HEK293 (cell line): Measurements from ENCODE around the gene FGD4.

Experiments
- CTCF ChIA-PET: fragments of 350-600 bp; formaldehyde crosslinking; extraction: SDS; loops from one replicate; lab custom pipeline; 2021; ENCODE audit warnings: antibody characterized with exemption; lab: Yijun Ruan, JAX
- POLR2A ChIA-PET: fragments of 300-600 bp; formaldehyde crosslinking; extraction: SDS; loops from one replicate; lab custom pipeline; 2020; ENCODE audit warnings: antibody characterized with exemption, inconsistent platforms; lab: Yijun Ruan, JAX
- H3K27ac ChIP-seq: fragments of 200-500 bp; sonication (Bioruptor generic); 2 replicates; pipeline ENCODE4 v1.5.1; 2014; ENCODE audit warnings: low read depth, low read length, control low read depth, inconsistent platforms; ENCODE audit errors: extremely low read depth
- H3K36me3 ChIP-seq, 2 experiments: fragments of 200-500 bp in 1 of 2; sonication (Bioruptor generic) in 1 of 2; 1 replicate in 1 of 2; 2 replicates in 1 of 2; pipeline ENCODE4 v1.5.1; 2014 to 2017; ENCODE audit warnings: inconsistent platforms in 2 of 2, low read length in 2 of 2; ENCODE audit not compliant: control insufficient read depth in 2 of 2, insufficient read depth in 1 of 2
- H3K4me1 ChIP-seq: fragments of 200-500 bp; sonication (Bioruptor generic); 2 replicates; pipeline ENCODE4 v1.5.1; 2014; ENCODE audit warnings: mild to moderate bottlenecking, low read length, inconsistent platforms; ENCODE audit not compliant: control insufficient read depth, insufficient read depth
- H3K4me3 ChIP-seq: 2 replicates; pipeline ENCODE4 v1.5.1; 2011; ENCODE audit warnings: low read depth, mild to moderate bottlenecking, control low read depth, low read length, moderate library complexity
- H3K9me3 ChIP-seq: fragments of 200-500 bp; sonication (Bioruptor generic); 2 replicates; pipeline ENCODE4 v1.5.1; 2014; ENCODE audit warnings: low read depth, low read length, inconsistent platforms; ENCODE audit not compliant: control insufficient read depth, insufficient read depth
- EGR2 ChIP-seq: fragments of 450-650 bp; formaldehyde crosslinking; IDR thresholded peaks from 2 replicates; pipeline ENCODE4 v1.5.1; 2016; ENCODE audit warnings: low read depth, missing biosample characterization, missing genetic modification characterization
- FEZF1 ChIP-seq: fragments of 450-650 bp; formaldehyde crosslinking; IDR thresholded peaks from 2 replicates; pipeline ENCODE4 v1.5.1; 2016; ENCODE audit warnings: missing biosample characterization, missing genetic modification characterization
- OVOL3 ChIP-seq: fragments of 450-650 bp; formaldehyde crosslinking; IDR thresholded peaks from 2 replicates; pipeline ENCODE4 v1.5.1; 2016; ENCODE audit warnings: missing biosample characterization, missing genetic modification characterization
- PRDM10 ChIP-seq: fragments of 450-650 bp; formaldehyde crosslinking; IDR thresholded peaks from 2 replicates; pipeline ENCODE4 v1.5.1; 2016; ENCODE audit warnings: missing biosample characterization, missing genetic modification characterization
- ZBTB48 ChIP-seq: fragments of 450-650 bp; formaldehyde crosslinking; IDR thresholded peaks from 2 replicates; pipeline ENCODE4 v1.5.1; 2016; ENCODE audit warnings: missing biosample characterization, missing genetic modification characterization
- ZNF140 ChIP-seq: fragments of 450-650 bp; formaldehyde crosslinking; IDR thresholded peaks from 2 replicates; pipeline ENCODE4 v1.5.1; 2016; ENCODE audit warnings: missing biosample characterization, missing genetic modification characterization
- ZNF184 ChIP-seq: fragments of 450-650 bp; IDR thresholded peaks from 2 replicates; pipeline ENCODE4 v1.5.1; 2018; ENCODE audit warnings: missing biosample characterization, mild to moderate bottlenecking, missing genetic modification characterization
- ZNF2 ChIP-seq: fragments of 450-650 bp; formaldehyde crosslinking; IDR thresholded peaks from 2 replicates; pipeline ENCODE4 v1.5.1; 2016; ENCODE audit warnings: missing biosample characterization, missing genetic modification characterization
- ZNF221 ChIP-seq: fragments of 450-650 bp; formaldehyde crosslinking; IDR thresholded peaks from 2 replicates; pipeline ENCODE4 v1.5.1; 2017; ENCODE audit warnings: missing biosample characterization, missing genetic modification characterization, borderline replicate concordance
- ZNF350 ChIP-seq: fragments of 450-650 bp; formaldehyde crosslinking; IDR thresholded peaks from 2 replicates; pipeline ENCODE4 v1.5.0; 2017; ENCODE audit warnings: missing biosample characterization, mild to moderate bottlenecking, missing genetic modification characterization
- ZNF354C ChIP-seq: fragments of 450-650 bp; formaldehyde crosslinking; IDR thresholded peaks from 2 replicates; pipeline ENCODE4 v1.5.1; 2016; ENCODE audit warnings: missing biosample characterization, missing genetic modification characterization, low read depth, borderline replicate concordance
- ZNF488 ChIP-seq: fragments of 450-650 bp; formaldehyde crosslinking; IDR thresholded peaks from 2 replicates; pipeline ENCODE4 v1.5.1; 2016; ENCODE audit warnings: missing biosample characterization, missing genetic modification characterization
- ZNF514 ChIP-seq: fragments of 450-650 bp; formaldehyde crosslinking; IDR thresholded peaks from 2 replicates; pipeline ENCODE4 v1.5.1; 2016; ENCODE audit warnings: missing biosample characterization, missing genetic modification characterization
- ZNF530 ChIP-seq: fragments of 450-650 bp; formaldehyde crosslinking; IDR thresholded peaks from 2 replicates; pipeline ENCODE4 v1.5.1; 2016; ENCODE audit warnings: low read depth, missing biosample characterization, missing genetic modification characterization
- ZNF571 ChIP-seq: fragments of 450-650 bp; formaldehyde crosslinking; IDR thresholded peaks from 2 replicates; pipeline ENCODE4 v1.5.0; 2017; ENCODE audit warnings: missing biosample characterization, missing genetic modification characterization
- ZNF776 ChIP-seq: fragments of 450-650 bp; formaldehyde crosslinking; IDR thresholded peaks from 2 replicates; pipeline ENCODE4 v1.5.0; 2017; ENCODE audit warnings: missing biosample characterization, missing genetic modification characterization, borderline replicate concordance
- ZSCAN30 ChIP-seq: fragments of 450-650 bp; IDR thresholded peaks from 2 replicates; pipeline ENCODE4 v1.5.1; 2018; ENCODE audit warnings: missing biosample characterization, mild to moderate bottlenecking, missing genetic modification characterization, moderate library complexity
- TF ChIP-seq, protein P1 (sequence below): fragments of 450-650 bp; formaldehyde crosslinking; IDR thresholded peaks from 2 replicates; pipeline ENCODE4 v1.5.1; 2016; ENCODE audit warnings: missing biosample characterization, missing genetic modification characterization
- TF ChIP-seq, protein P2 (sequence below): fragments of 450-650 bp; formaldehyde crosslinking; IDR thresholded peaks from 2 replicates; pipeline ENCODE4 v1.5.1; 2016; ENCODE audit warnings: missing biosample characterization, missing genetic modification characterization
- TF ChIP-seq, protein P3 (sequence below): fragments of 450-650 bp; formaldehyde crosslinking; IDR thresholded peaks from 2 replicates; pipeline ENCODE4 v1.5.0; 2017; ENCODE audit warnings: missing biosample characterization, missing genetic modification characterization, borderline replicate concordance

The FGD4 gene

DNA sequence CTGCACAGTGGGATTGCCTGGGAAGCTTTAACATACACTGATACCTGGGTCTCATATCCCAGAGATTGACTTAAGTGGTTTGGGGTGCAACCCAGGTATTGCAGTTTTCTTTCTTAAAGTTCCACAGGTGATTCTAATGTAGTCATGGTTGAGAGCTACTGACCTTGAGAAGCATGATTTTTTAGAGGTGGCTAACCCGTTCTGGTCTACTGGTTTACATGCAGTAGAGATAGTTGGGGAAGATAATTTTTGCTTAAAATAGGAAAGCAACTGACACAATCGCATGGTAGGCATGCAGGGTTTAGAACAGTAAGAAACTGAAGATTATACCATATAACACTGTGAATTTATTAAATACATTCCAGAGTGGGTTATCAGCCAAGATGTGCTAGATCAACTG, 145.5 kb downstream of the FGD4 start:
- Histone ChIP-seq H3K4me3 (no peak overlapping the region), H3K36me3 (no peaks in the 10 kb centered on the region), H3K9me3 (no peaks in the 10 kb centered on the region), H3K4me1 (no peaks in the 10 kb centered on the region), H3K27ac (no peak overlapping the region)
- CTCF ChIA-PET = interaction anchor here (0.5 kb wide), 1 partner anchor 16 kb away, joined by 3 read pairs; no protein-coding TSS in a partner anchor
- TF ChIP-seq ZNF221 = no peak
- no peak for TF ChIP-seq ZSCAN30 (tag by site-specific recombination)
- TF ChIP-seq ZNF350 (tag by site-specific recombination) = no peak
- no peak for TF ChIP-seq ZNF184 (tag by site-specific recombination)
- POLR2A ChIA-PET = no interaction called here

GRCh38 chr12:32545413-32545980, 146.1 kb downstream of the FGD4 start:
- POLR2A ChIA-PET = no interaction called here
- no peak overlapping the region for H3K27ac ChIP-seq
- CTCF ChIA-PET = interaction anchor here (0.5 kb wide), 1 partner anchor 16 kb away, joined by 3 read pairs; no protein-coding TSS in a partner anchor
- H3K9me3 ChIP-seq = no peaks in the 10 kb centered on the region
- H3K4me1 ChIP-seq = no peaks in the 10 kb centered on the region
- no peak overlapping the region for H3K4me3 ChIP-seq
- no peaks in the 10 kb centered on the region for H3K36me3 ChIP-seq
- TF ChIP-seq, protein P1, sequence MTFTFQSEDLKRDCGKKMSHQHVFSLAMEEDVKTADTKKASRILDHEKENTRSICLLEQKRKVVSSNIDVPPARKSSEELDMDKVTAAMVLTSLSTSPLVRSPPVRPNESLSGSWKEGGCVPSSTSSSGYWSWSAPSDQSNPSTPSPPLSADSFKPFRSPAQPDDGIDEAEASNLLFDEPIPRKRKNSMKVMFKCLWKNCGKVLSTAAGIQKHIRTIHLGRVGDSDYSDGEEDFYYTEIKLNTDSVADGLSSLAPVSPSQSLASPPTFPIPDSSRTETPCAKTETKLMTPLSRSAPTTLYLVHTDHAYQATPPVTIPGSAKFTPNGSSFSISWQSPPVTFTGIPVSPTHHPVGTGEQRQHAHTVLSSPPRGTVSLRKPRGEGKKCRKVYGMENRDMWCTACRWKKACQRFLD (tag by site-specific recombination) = no peak
- TF ChIP-seq, protein P2, sequence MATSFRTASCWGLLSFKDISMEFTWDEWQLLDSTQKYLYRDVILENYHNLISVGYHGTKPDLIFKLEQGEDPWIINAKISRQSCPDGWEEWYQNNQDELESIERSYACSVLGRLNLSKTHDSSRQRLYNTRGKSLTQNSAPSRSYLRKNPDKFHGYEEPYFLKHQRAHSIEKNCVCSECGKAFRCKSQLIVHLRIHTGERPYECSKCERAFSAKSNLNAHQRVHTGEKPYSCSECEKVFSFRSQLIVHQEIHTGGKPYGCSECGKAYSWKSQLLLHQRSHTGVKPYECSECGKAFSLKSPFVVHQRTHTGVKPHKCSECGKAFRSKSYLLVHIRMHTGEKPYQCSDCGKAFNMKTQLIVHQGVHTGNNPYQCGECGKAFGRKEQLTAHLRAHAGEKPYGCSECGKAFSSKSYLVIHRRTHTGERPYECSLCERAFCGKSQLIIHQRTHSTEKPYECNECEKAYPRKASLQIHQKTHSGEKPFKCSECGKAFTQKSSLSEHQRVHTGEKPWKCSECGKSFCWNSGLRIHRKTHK (tag by site-specific recombination) = no peak
- TF ChIP-seq ZNF488 (tag by site-specific recombination) (no peak), OVOL3 (tag by site-specific recombination) (no peak), EGR2 (tag by site-specific recombination) (no peak), ZNF776 (tag by site-specific recombination) (no peak), ZNF2 (tag by site-specific recombination) (no peak), ZNF514 (tag by site-specific recombination) (no peak), ZNF140 (no peak), ZNF354C (tag by site-specific recombination) (no peak), ZBTB48 (tag by site-specific recombination) (no peak), PRDM10 (tag by site-specific recombination) (no peak), ZNF571 (tag by site-specific recombination) (no peak), FEZF1 (no peak), ZNF530 (no peak)
- TF ChIP-seq, protein P3, sequence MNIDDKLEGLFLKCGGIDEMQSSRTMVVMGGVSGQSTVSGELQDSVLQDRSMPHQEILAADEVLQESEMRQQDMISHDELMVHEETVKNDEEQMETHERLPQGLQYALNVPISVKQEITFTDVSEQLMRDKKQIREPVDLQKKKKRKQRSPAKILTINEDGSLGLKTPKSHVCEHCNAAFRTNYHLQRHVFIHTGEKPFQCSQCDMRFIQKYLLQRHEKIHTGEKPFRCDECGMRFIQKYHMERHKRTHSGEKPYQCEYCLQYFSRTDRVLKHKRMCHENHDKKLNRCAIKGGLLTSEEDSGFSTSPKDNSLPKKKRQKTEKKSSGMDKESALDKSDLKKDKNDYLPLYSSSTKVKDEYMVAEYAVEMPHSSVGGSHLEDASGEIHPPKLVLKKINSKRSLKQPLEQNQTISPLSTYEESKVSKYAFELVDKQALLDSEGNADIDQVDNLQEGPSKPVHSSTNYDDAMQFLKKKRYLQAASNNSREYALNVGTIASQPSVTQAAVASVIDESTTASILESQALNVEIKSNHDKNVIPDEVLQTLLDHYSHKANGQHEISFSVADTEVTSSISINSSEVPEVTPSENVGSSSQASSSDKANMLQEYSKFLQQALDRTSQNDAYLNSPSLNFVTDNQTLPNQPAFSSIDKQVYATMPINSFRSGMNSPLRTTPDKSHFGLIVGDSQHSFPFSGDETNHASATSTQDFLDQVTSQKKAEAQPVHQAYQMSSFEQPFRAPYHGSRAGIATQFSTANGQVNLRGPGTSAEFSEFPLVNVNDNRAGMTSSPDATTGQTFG (tag by site-specific recombination) = no peak
